ENCODE results near the gene MLANA.

Gene MLANA

GRCh38 chr9:5890641-5891040 is at the start of gene MLANA:
TSS of gene MLANA (plus strand) at chr9:5890889. CDS start at chr9:5892475, 1,586 bp downstream.
- no peak for DNase-seq (ENCODE audit: low read depth)

- no peak for DNase-seq (ENCODE audit: low read depth)
These were observed 48.7 kb upstream of the MLANA start for GRCh38 chr9:5841771-5842573.

- no peak for DNase-seq (ENCODE audit: low read depth)
These were observed 47.5 kb upstream of the MLANA start for GRCh38 chr9:5842929-5843793.

GRCh38 chr9:5843794-5844471 is 46.8 kb upstream of the MLANA start:
- DNase-seq (ENCODE audit: low read depth): peak; percentile 64

GRCh38 chr9:5845157-5845531 is 45.5 kb upstream of the MLANA start:
- no peak for DNase-seq (ENCODE audit: low read depth)

GRCh38 chr9:5846096-5846495 is 44.6 kb upstream of the MLANA start:
- no peak for DNase-seq (ENCODE audit: low read depth)

- DNase-seq (ENCODE audit: low read depth): peak; percentile 67
These were observed 44.2 kb upstream of the MLANA start for GRCh38 chr9:5846501-5846921.

- DNase-seq (ENCODE audit: low read depth): no peak
These were observed 42.3 kb upstream of the MLANA start for GRCh38 chr9:5848372-5848882.

- no peak for DNase-seq (ENCODE audit: low read depth)
These were observed 40.0 kb upstream of the MLANA start for GRCh38 chr9:5850724-5851122.

- DNase-seq (ENCODE audit: low read depth): peak; percentile 97
These were observed 39.2 kb upstream of the MLANA start for GRCh38 chr9:5851445-5851844.

- no peak for DNase-seq (ENCODE audit: low read depth)
These were observed 37.7 kb upstream of the MLANA start for GRCh38 chr9:5852987-5853386.

- no peak for DNase-seq (ENCODE audit: low read depth)
These were observed 37.1 kb upstream of the MLANA start for GRCh38 chr9:5853617-5854016.

GRCh38 chr9:5854063-5854790 is 36.5 kb upstream of the MLANA start:
- no peak for DNase-seq (ENCODE audit: low read depth)

GRCh38 chr9:5857928-5858327 is 32.8 kb upstream of the MLANA start:
- DNase-seq (ENCODE audit: low read depth): no peak

- DNase-seq (ENCODE audit: low read depth): no peak
These were observed 31.9 kb upstream of the MLANA start for GRCh38 chr9:5858833-5859232.

- DNase-seq (ENCODE audit: low read depth): no peak
These were observed 27.5 kb upstream of the MLANA start for GRCh38 chr9:5863092-5863746.

GRCh38 chr9:5864446-5864845 is 26.2 kb upstream of the MLANA start:
- DNase-seq (ENCODE audit: low read depth): no peak

- DNase-seq (ENCODE audit: low read depth): no peak
These were observed 24.4 kb upstream of the MLANA start for GRCh38 chr9:5866272-5866671.

GRCh38 chr9:5866685-5867084 is 24.0 kb upstream of the MLANA start:
- DNase-seq (ENCODE audit: low read depth): no peak

GRCh38 chr9:5868235-5868634 is 22.5 kb upstream of the MLANA start:
- DNase-seq (ENCODE audit: low read depth): no peak

Data from iris pigment epithelial cell (primary cell).